Transverse colon (tissue), 4 donors: Measurements from ENCODE around the gene CCND2. TPM values are rescaled to one million over a fixed set of nuclear protein-coding genes. Genes with fewer than 3 reads are reported as not detected.
"Not testable (repeated sequence)": the region's sequence is repeated elsewhere in the genome, so short reads cannot be mapped to it uniquely, and the experiment has no call there.

Experiments used
- DNase-seq: peaks from one replicate; pipeline ENCODE4 v3.0.0-alpha.2; 2019
- H3K27ac ChIP-seq, 4 donors: fragments of 200-600 bp; sonication (generic); 2 replicates each; pipeline ENCODE4 v1.5.1; 2016 to 2018; ENCODE audit warnings: inconsistent platforms in 4 of 4
- H3K27me3 ChIP-seq: fragments of 200-600 bp; sonication (generic); 2 replicates; pipeline ENCODE4 v1.5.1; 2017; ENCODE audit warnings: inconsistent platforms
- H3K36me3 ChIP-seq, 4 donors: fragments of 200-600 bp; sonication (generic); 2 replicates each; pipeline ENCODE4 v1.5.1; 2017 to 2019; ENCODE audit warnings: inconsistent platforms in 4 of 4
- H3K4me1 ChIP-seq, 4 donors: fragments of 200-600 bp; sonication (generic); 2 replicates each; pipeline ENCODE4 v1.5.1; 2017 to 2020; ENCODE audit warnings: inconsistent platforms in 4 of 4
- H3K4me3 ChIP-seq, 4 donors: fragments of 200-600 bp; sonication (generic); 1 replicate in 1 of 4; 2 replicates in 3 of 4; pipeline versions ENCODE4 v1.5.1 to v1.6.1; 2017 to 2019; ENCODE audit warnings: inconsistent platforms in 4 of 4
- H3K9me3 ChIP-seq, 2 donors: fragments of 200-600 bp; sonication (generic); 2 replicates each; pipeline ENCODE4 v1.5.1; 2017 to 2019; ENCODE audit warnings: inconsistent platforms in 2 of 2
- CTCF ChIP-seq, 5 experiments: fragments of 200-600 bp in 3 of 5; fragments of 450-650 bp in 2 of 5; sonication (generic) in 3 of 5; IDR thresholded peaks; 1 replicate in 2 of 5; 2 replicates in 3 of 5; pipeline ENCODE4 v1.5.1; 2016 to 2017; ENCODE audit warnings: antibody characterized with exemption in 5 of 5, inconsistent platforms in 3 of 5, mild to moderate bottlenecking in 2 of 5, moderate library complexity in 1 of 5
- EP300 ChIP-seq: sonication (generic); formaldehyde crosslinking; IDR thresholded peaks from one replicate; pipeline ENCODE4 v1.6.1; 2017; ENCODE audit warnings: antibody characterized with exemption, low read depth
- POLR2A ChIP-seq: fragments of 450-650 bp; IDR thresholded peaks from one replicate; pipeline ENCODE4 v1.6.1; 2016; ENCODE audit warnings: antibody characterized with exemption, mild to moderate bottlenecking, moderate library complexity
- POLR2AphosphoS5 ChIP-seq, 3 donors: sonication (generic); formaldehyde crosslinking; IDR thresholded peaks; one replicate each; pipeline ENCODE4 v1.6.1; 2016; ENCODE audit warnings: antibody characterized with exemption in 3 of 3
- WGBS, 2 donors: methylation state at CpG; one replicate each; pipeline ENCODE4 v1.1.5; 2018; ENCODE audit warnings: low coverage in 1 of 2; 5-methylcytosine and 5-hydroxymethylcytosine counted together
- in situ Hi-C, 4 donors: fragments of 200-750 bp; cut with MboI; loops; one replicate each; pipeline versions ENCODE4 v1.15.0 to v1.15.1; 2017; ENCODE audit warnings: low sequenced_read_pairs in 3 of 4, low pct_ligation_motif_present in 1 of 4, low pct_unique_long_range_greater_than_20kb in 1 of 4
- intact Hi-C: fragments of 100-400 bp; cut with DNase I; formaldehyde crosslinking; loops from one replicate; pipeline ENCODE4 v1.15.1; 2023; ENCODE audit warnings: low total_unique reads
- total RNA-seq, 4 donors: library from RNA; depleted of rRNA; stranded (reverse); fragments of >200 nt; gene quantifications; one replicate each; pipeline ENCODE4 v1.1.0, GENCODE V29; 2016

Gene CCND2
- total RNA-seq, 4 donors from 2014 or later, result 32.9 to 132 (median 58.8) TPM

GRCh38 chr12:4243091-4243490 lies 30.5 kb upstream of the CCND2 start:
- intact Hi-C loops (no loop called here), in situ Hi-C loops (no loop called here)
- H3K36me3 ChIP-seq, result no peaks in the 10 kb centered on the region
- no peak overlapping the region for H3K27ac ChIP-seq
- peaks cover 0 to 9% of the 10 kb centered on the region in 2 donors for H3K9me3 ChIP-seq
- TF ChIP-seq EP300 (no peak), CTCF (IDR thresholded peaks at IDR 0.05) (no peak), POLR2A (no peak), POLR2AphosphoS5 (IDR thresholded peaks at IDR 0.05) (no peak)
- H3K4me1 ChIP-seq, result no peaks in the 10 kb centered on the region
- no peak overlapping the region for H3K4me3 ChIP-seq
- H3K27me3 ChIP-seq, result no peaks in the 10 kb centered on the region
- WGBS, 2 donors, result 72% methylated on average over 7 of the region's 7 CpGs; no CpG with 5 or more reads in 1 of the 2 donors
- DNase-seq, result no peak

GRCh38 chr12:4243491-4244100 lies 30.0 kb upstream of the CCND2 start:
- H3K4me3 ChIP-seq, H3K27ac ChIP-seq, intact Hi-C loops, H3K36me3 ChIP-seq, H3K4me1 ChIP-seq, in situ Hi-C loops, H3K27me3 ChIP-seq, H3K9me3 ChIP-seq, DNase-seq: not testable (repeated sequence)
- 79 to 92% methylated on average over 12 to 41 of the region's 43 CpGs for WGBS, 2 donors

- intact Hi-C loops, result no loop called here
- H3K27ac ChIP-seq, result no peak overlapping the region
- no peak overlapping the region for H3K4me3 ChIP-seq
- H3K27me3 ChIP-seq, result no peaks in the 10 kb centered on the region
- 70 to 79% methylated on average over 8 to 9 of the region's 9 CpGs for WGBS, 2 donors
- no peak for DNase-seq
- no peaks in the 10 kb centered on the region for H3K4me1 ChIP-seq
- H3K36me3 ChIP-seq, result no peaks in the 10 kb centered on the region
- in situ Hi-C loops, result no loop called here
- H3K9me3 ChIP-seq, result no peaks in the 10 kb centered on the region
- no peak for TF ChIP-seq EP300
These were observed 28.7 kb upstream of the CCND2 start for GRCh38 chr12:4244868-4245267.

GRCh38 chr12:4245446-4245845 lies 28.1 kb upstream of the CCND2 start:
- WGBS, 2 donors, result 85% methylated on average over 4 of the region's 4 CpGs; no CpG with 5 or more reads in 1 of the 2 donors
- no peak for TF ChIP-seq POLR2AphosphoS5 (IDR thresholded peaks at IDR 0.05)
- no peak for TF ChIP-seq EP300
- TF ChIP-seq POLR2A, result no peak
- no peak for TF ChIP-seq CTCF (IDR thresholded peaks at IDR 0.05)
- no peaks in the 10 kb centered on the region for H3K36me3 ChIP-seq
- in situ Hi-C loops (no loop called here), intact Hi-C loops (no loop called here)
- no peak overlapping the region for H3K27ac ChIP-seq
- no peak for DNase-seq
- H3K4me3 ChIP-seq, result no peak overlapping the region
- H3K4me1 ChIP-seq, result no peaks in the 10 kb centered on the region
- no peaks in the 10 kb centered on the region for H3K9me3 ChIP-seq
- no peaks in the 10 kb centered on the region for H3K27me3 ChIP-seq

- WGBS, 2 donors, result 27 to 39% methylated on average over 3 to 5 of the region's 5 CpGs
- no peak for DNase-seq
- Histone ChIP-seq H3K27me3 (no peaks in the 10 kb centered on the region), H3K4me1 (no peaks in the 10 kb centered on the region), H3K4me3 (no peak overlapping the region), H3K36me3 (no peaks in the 10 kb centered on the region), H3K27ac (no peak overlapping the region), H3K9me3 (no peaks in the 10 kb centered on the region)
- TF ChIP-seq POLR2AphosphoS5 (IDR thresholded peaks at IDR 0.05) (no peak), CTCF (IDR thresholded peaks at IDR 0.05) (no peak), EP300 (no peak), POLR2A (no peak)
- intact Hi-C loops, result no loop called here
- in situ Hi-C loops, result no loop called here
These were observed 27.4 kb upstream of the CCND2 start for GRCh38 chr12:4246116-4246515.
